HepG2 (cell line): ENCODE results near the gene FAM171A2. TPM values are rescaled to one million over a fixed set of nuclear protein-coding genes. Genes with fewer than 3 reads are reported as not detected.

Experiments
- KDM5B ChIP-seq: sonication (generic); formaldehyde crosslinking; IDR thresholded peaks from 2 replicates; pipeline ENCODE4 v1.4.0; 2020; ENCODE audit warnings: missing genetic modification reagents, mild to moderate bottlenecking, borderline replicate concordance
- KLF15 ChIP-seq: sonication (generic); formaldehyde crosslinking; IDR thresholded peaks from 2 replicates; pipeline ENCODE4 v1.8.1; 2023; ENCODE audit warnings: borderline replicate concordance, mild to moderate bottlenecking, inconsistent platforms, missing genetic modification reagents, mixed read lengths
- PHF8 ChIP-seq: sonication (generic); formaldehyde crosslinking; IDR thresholded peaks from 2 replicates; pipeline ENCODE4 v1.5.0; 2020; ENCODE audit warnings: missing genetic modification reagents
- YEATS2 ChIP-seq: sonication (generic); formaldehyde crosslinking; IDR thresholded peaks from 2 replicates; pipeline ENCODE4 v1.4.0; 2020; ENCODE audit warnings: missing genetic modification reagents, borderline replicate concordance
- ZNF577 ChIP-seq: sonication (generic); formaldehyde crosslinking; IDR thresholded peaks from 2 replicates; pipeline ENCODE4 v1.4.0; 2020; ENCODE audit warnings: mild to moderate bottlenecking, low read depth, missing genetic modification reagents, borderline replicate concordance
- ZNF616 ChIP-seq: sonication (generic); formaldehyde crosslinking; IDR thresholded peaks from 2 replicates; pipeline ENCODE4 v1.5.0; 2020; ENCODE audit warnings: low read depth, mild to moderate bottlenecking, missing genetic modification reagents
- ZNF782 ChIP-seq: sonication (generic); formaldehyde crosslinking; IDR thresholded peaks from 2 replicates; pipeline ENCODE4 v1.4.0; 2020; ENCODE audit warnings: missing genetic modification reagents, mild to moderate bottlenecking, borderline replicate concordance
- polyA plus RNA-seq, 8 experiments: library from polyadenylated mRNA; depleted of rRNA in 3 of 8; stranded (reverse) in 7 of 8; unstranded in 1 of 8; fragments of >200 nt; fragmentation: Illumina TruSeq in 4 of 8; extraction: Trizol in 4 of 8; gene quantifications; 2 replicates each; pipeline versions ENCODE4 v1.2.1 to v1.2.3, GENCODE V29; 2011 to 2016; ENCODE audit warnings: low read depth in 4 of 8, missing spikeins in 1 of 8, mixed read lengths in 1 of 8; ENCODE audit not compliant: insufficient read depth in 1 of 8
- total RNA-seq, 5 experiments: library from RNA; depleted of rRNA; stranded (reverse); fragments of >200 nt; fragmentation: Illumina TruSeq; extraction: Trizol; gene quantifications; 2 replicates each; pipeline ENCODE4 v1.2.3, GENCODE V29; 2016; ENCODE audit warnings: low read depth in 1 of 5
- TF ChIP-seq, protein P1 (sequence below): sonication (generic); formaldehyde crosslinking; IDR thresholded peaks from 2 replicates; pipeline ENCODE4 v1.5.0; 2020; ENCODE audit warnings: missing genetic modification reagents, mild to moderate bottlenecking, borderline replicate concordance
- TF ChIP-seq, protein P2 (sequence below): sonication (generic); formaldehyde crosslinking; IDR thresholded peaks from 2 replicates; pipeline ENCODE4 v1.4.0; 2020; ENCODE audit warnings: mild to moderate bottlenecking, missing genetic modification reagents
- TF ChIP-seq, protein P3 (sequence below): sonication (generic); formaldehyde crosslinking; IDR thresholded peaks from 2 replicates; pipeline ENCODE4 v1.4.0; 2020; ENCODE audit warnings: missing genetic modification reagents, borderline replicate concordance
- TF ChIP-seq, protein P4 (sequence below), 2 experiments: sonication (generic) in 1 of 2; formaldehyde crosslinking in 1 of 2; IDR thresholded peaks; 2 replicates each; pipeline versions ENCODE4 v1.6.1 to v1.9.0; 2014 to 2022; ENCODE audit warnings: antibody characterized with exemption in 1 of 2, borderline replicate concordance in 1 of 2, inconsistent platforms in 1 of 2, low read depth in 1 of 2, missing genetic modification reagents in 1 of 2
- TF ChIP-seq, protein P5 (sequence below): IDR thresholded peaks from 2 replicates; pipeline ENCODE4 v1.6.1; 2016; ENCODE audit warnings: missing compliant biosample characterization, missing genetic modification reagents, borderline replicate concordance

The FAM171A2 gene
- total and polyA plus RNA-seq, 2 of the 13 experiments (the other 11 are each of a cell fraction or from before 2014, with no cell fraction given) = 1.8 to 3.6 TPM

DNA sequence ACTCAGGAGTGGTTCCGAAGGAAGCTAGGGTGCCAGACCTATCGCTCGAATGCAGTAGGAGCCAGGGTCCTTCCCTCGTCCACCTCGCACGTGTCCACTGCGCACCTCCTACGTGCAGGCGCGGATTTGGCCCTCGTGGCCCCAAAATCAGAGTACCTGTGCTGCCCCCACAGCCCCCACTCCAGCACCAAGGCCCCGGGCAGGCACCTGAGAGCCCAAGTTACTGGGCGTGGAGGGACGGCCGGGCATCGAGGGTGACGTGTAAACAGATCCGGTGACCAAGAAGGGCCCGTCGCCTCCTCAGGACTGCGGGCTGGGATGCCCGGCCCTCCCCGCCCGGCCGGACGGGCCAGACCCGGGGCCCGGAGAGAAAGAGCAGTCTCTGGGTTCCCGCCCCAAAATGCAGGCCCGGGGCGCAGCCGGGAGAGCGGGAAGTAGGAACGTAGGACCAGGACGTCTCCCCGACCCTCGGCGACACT is 39.5 kb downstream of the FAM171A2 start (continued):
- TF ChIP-seq, protein P1, sequence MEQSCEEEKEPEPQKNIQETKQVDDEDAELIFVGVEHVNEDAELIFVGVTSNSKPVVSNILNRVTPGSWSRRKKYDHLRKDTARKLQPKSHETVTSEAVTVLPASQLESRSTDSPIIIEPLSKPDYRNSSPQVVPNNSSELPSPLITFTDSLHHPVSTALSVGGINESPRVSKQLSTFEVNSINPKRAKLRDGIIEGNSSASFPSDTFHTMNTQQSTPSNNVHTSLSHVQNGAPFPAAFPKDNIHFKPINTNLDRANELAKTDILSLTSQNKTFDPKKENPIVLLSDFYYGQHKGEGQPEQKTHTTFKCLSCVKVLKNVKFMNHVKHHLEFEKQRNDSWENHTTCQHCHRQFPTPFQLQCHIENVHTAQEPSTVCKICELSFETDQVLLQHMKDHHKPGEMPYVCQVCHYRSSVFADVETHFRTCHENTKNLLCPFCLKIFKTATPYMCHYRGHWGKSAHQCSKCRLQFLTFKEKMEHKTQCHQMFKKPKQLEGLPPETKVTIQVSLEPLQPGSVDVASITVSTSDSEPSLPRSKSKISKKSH (CRISPR knock-in tag) = peak; percentile 94
- TF ChIP-seq YEATS2 = peak; percentile 56; the same call in 1 of the 2 replicates
- TF ChIP-seq ZNF782 (CRISPR knock-in tag) = 0 out of 2 replicates have a peak, but pooled peaks have one; percentile 10
- 0 out of 2 replicates have a peak, but pooled peaks have one; percentile 65 for TF ChIP-seq KLF15 (CRISPR knock-in tag)
- TF ChIP-seq, protein P2, sequence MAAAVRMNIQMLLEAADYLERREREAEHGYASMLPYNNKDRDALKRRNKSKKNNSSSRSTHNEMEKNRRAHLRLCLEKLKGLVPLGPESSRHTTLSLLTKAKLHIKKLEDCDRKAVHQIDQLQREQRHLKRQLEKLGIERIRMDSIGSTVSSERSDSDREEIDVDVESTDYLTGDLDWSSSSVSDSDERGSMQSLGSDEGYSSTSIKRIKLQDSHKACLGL (CRISPR knock-in tag) = peak; percentile 41; the same call in 1 of the 2 replicates
- peak; percentile 24; the same call in 1 of the 2 replicates for TF ChIP-seq PHF8
- TF ChIP-seq, protein P3, sequence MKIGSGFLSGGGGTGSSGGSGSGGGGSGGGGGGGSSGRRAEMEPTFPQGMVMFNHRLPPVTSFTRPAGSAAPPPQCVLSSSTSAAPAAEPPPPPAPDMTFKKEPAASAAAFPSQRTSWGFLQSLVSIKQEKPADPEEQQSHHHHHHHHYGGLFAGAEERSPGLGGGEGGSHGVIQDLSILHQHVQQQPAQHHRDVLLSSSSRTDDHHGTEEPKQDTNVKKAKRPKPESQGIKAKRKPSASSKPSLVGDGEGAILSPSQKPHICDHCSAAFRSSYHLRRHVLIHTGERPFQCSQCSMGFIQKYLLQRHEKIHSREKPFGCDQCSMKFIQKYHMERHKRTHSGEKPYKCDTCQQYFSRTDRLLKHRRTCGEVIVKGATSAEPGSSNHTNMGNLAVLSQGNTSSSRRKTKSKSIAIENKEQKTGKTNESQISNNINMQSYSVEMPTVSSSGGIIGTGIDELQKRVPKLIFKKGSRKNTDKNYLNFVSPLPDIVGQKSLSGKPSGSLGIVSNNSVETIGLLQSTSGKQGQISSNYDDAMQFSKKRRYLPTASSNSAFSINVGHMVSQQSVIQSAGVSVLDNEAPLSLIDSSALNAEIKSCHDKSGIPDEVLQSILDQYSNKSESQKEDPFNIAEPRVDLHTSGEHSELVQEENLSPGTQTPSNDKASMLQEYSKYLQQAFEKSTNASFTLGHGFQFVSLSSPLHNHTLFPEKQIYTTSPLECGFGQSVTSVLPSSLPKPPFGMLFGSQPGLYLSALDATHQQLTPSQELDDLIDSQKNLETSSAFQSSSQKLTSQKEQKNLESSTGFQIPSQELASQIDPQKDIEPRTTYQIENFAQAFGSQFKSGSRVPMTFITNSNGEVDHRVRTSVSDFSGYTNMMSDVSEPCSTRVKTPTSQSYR (CRISPR knock-in tag) = peak; percentile 16; the same call in 1 of the 2 replicates
- TF ChIP-seq, protein P4, sequence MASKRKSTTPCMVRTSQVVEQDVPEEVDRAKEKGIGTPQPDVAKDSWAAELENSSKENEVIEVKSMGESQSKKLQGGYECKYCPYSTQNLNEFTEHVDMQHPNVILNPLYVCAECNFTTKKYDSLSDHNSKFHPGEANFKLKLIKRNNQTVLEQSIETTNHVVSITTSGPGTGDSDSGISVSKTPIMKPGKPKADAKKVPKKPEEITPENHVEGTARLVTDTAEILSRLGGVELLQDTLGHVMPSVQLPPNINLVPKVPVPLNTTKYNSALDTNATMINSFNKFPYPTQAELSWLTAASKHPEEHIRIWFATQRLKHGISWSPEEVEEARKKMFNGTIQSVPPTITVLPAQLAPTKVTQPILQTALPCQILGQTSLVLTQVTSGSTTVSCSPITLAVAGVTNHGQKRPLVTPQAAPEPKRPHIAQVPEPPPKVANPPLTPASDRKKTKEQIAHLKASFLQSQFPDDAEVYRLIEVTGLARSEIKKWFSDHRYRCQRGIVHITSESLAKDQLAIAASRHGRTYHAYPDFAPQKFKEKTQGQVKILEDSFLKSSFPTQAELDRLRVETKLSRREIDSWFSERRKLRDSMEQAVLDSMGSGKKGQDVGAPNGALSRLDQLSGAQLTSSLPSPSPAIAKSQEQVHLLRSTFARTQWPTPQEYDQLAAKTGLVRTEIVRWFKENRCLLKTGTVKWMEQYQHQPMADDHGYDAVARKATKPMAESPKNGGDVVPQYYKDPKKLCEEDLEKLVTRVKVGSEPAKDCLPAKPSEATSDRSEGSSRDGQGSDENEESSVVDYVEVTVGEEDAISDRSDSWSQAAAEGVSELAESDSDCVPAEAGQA (IDR thresholded peaks at IDR 0.05; ENCODE audit: low read depth) = no peak
- TF ChIP-seq, protein P4 (CRISPR knock-in tag; IDR thresholded peaks at IDR 0.05; ENCODE audit: borderline replicate concordance) = 0 out of 2 replicates have a peak, but pooled peaks have one; percentile 23
- TF ChIP-seq, protein P5, sequence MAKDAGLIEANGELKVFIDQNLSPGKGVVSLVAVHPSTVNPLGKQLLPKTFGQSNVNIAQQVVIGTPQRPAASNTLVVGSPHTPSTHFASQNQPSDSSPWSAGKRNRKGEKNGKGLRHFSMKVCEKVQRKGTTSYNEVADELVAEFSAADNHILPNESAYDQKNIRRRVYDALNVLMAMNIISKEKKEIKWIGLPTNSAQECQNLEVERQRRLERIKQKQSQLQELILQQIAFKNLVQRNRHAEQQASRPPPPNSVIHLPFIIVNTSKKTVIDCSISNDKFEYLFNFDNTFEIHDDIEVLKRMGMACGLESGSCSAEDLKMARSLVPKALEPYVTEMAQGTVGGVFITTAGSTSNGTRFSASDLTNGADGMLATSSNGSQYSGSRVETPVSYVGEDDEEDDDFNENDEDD (CRISPR knock-in tag) = 0 out of 2 replicates have a peak, but pooled peaks have one; percentile 32
- TF ChIP-seq ZNF577 (CRISPR knock-in tag) = 0 out of 2 replicates have a peak, but pooled peaks have one; percentile 72
- 0 out of 2 replicates have a peak, but pooled peaks have one; percentile 28 for TF ChIP-seq ZNF616 (CRISPR knock-in tag)
- peak; percentile 51; the same call in 1 of the 2 replicates for TF ChIP-seq KDM5B (CRISPR knock-in tag)
